GM19452 (cell line): ENCODE measurements around the gene MT1A.
"Not testable (repeated sequence)": the region's sequence is repeated elsewhere in the genome, so short reads cannot be mapped to it uniquely, and the experiment has no call there.

ENCODE experiments used
- ATAC-seq: cut with Tn5 transposase; IDR thresholded peaks from one replicate; pipeline ENCODE4 v1.9.1; 2021; ENCODE audit not compliant: unreplicated experiment

MT1A gene

GRCh38 chr16:56610017-56610608 is 28.4 kb upstream of the MT1A start:
- no peak for ATAC-seq

DNA sequence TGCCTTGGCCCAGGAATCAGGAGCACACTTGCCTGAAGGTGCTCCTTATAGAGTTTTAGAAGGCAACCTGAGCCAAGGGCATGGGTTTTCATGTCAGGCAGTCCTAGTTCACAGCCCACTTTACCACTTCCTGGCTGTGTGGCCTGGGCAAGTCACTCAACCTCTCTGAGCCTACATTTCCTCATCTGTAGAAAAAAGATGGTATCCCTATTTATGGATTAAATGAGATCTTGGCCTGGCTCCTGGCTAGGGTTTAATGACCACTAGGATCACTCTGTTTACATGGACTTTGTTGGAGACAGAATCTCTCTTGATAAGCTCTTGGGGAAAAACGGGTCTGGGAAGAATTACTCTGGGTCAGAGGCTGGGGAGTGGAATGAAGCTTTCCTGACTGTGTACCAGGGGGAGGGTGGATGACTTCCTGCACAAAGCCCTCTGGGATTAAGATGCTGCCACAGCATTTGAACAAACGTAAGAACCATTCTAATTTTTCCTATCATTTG is 27.8 kb upstream of the MT1A start:
- ATAC-seq, result no peak

- no peak for ATAC-seq
These were observed 27.1 kb upstream of the MT1A start for GRCh38 chr16:56611281-56611833.

DNA sequence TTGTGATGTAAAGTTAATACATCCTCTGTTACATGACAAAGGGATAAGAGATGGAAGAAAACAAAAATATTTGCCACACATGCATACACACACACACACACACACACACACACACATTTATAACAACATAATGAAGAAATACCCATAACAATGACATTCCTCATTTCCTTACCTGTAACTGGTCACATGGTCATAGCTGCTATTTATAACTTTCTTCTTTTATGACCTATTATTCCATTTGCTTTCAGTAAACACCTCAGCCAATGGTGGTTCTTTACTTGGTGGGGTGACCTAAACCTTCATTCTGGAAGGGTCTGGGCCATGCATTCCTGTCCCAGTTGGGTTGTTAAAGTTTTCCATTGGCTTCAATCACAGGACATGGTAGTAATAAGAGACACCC is 24.8 kb upstream of the MT1A start:
- no peak for ATAC-seq

DNA sequence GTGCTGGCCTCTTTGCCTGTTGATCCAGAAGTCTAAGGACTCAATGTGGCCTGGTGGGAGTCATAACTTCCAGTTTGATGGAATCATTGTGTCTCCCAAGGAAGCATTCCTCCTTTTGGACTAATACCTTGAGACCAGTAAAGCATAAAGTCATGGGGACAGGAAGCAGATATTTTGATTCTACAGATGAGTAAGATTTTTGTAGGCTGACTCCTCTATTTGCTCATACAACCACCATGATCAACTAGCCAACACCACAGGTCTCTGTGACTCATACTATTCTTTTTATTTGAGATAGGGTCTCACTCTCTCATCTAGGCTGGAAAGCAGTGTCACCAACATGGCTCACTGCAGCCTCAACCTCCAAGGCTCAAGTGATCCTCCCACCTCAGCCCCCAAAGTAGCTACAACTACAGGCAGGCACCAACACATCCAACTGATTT is 23.9 kb upstream of the MT1A start:
- ATAC-seq, result no peak

DNA sequence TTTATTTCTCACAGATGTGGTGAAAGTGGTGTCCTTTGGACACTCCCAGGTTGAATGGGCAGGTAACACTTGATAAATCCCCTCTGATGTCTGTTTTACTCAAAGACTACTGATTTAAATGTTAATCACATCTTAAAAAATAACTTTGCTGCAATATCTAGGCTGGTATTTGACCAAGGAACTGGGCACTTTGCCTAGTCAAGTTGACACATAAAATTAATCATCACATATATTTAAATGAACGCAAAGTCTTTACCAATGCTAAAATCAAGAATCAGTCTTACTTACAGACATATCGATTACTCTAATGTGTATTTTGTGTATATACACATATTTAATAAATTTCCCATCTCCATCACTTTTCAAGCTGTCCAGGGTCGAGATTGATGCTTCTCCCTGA is 23.1 kb upstream of the MT1A start:
- ATAC-seq, result no peak

GRCh38 chr16:56616608-56617211 is 21.8 kb upstream of the MT1A start:
- no peak for ATAC-seq

GRCh38 chr16:56617212-56618085 is 21.0 kb upstream of the MT1A start:
- ATAC-seq, result no peak

GRCh38 chr16:56618138-56618537 is 20.3 kb upstream of the MT1A start:
- no peak for ATAC-seq

DNA sequence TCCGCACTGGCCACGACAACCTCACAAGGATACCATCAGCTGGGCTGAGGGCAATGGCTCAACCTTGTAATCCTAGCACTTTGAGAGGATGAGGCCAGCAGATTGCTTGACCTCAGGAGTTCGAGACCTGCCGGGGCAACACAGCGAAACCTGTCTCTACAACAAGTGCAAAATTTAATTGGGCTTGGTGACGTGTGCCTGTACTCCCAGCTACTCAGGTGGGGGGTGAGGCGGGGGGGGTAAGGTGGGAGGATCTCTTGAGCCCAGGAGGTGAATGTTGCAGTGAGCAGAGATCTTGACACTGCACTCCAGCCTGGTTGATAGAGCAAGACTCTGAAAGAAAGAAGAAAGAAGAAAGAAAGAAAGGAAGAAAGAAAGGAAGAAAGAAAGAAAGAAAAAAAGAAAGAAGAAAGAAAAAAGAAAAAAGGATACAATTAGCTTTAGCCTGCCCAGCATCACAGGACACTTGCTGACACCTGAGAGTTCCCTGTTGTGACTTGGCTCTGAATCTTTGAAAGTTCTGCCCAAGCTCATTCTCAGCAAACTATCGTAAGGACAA is 18.0 kb upstream of the MT1A start:
- no peak for ATAC-seq

DNA sequence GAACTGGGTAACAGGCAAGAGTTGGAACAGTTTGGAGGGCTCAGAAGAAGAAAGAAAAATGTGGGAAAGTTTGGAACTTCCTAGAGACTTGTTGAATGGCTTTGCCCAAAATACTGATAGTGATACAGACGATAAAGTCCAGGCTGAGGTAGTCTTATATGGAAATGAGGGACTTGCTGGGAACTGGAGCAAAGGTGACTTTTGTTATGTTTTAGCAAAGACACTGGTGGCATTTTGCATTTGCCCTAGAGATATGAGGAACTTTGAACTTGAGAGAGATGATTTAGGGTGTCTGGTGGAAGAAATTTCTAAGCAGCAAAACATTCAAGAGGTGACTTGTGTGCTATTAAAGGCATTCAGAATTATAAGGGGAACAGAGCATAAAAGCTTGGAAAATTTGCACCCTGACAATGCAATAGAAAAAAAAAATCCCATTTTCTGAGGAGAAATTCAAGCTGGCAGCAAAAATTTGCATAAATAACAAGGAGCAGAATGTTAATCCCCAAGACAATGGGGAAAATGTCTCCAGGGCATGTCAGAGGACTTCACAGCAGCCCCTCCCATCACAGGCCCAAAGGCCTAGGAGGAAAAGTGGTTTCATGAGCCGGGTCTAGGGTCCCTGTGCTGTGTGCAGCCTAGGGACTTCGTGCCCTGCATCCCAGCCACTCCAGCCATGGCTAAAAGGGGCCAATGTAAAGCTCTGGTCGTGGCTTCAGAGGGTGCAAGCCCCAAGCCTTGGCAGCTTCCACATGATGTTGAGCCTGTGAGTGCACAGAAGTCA is 16.6 kb upstream of the MT1A start:
- not testable (repeated sequence) for ATAC-seq

- ATAC-seq, result not testable (repeated sequence)
These were observed 15.3 kb upstream of the MT1A start for GRCh38 chr16:56623184-56623583.

DNA sequence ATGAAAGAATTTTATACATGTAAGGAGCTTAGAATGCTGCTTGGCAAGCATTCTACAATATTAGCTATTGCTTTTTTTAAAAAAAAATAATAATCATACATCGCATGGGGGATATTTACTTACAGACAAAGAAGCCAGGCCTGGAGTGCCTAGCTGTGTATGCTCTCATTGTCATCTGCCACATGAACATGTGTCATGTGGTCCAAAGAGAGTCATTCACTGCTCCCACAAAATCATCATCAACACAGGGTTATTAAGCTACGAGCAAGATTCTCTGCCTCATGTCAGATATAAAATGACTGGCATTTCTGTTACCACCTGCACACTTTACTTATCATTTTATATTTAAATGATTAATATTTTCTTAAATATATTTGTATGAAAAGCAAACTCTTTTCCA is 14.8 kb upstream of the MT1A start:
- ATAC-seq, result no peak

- no peak for ATAC-seq
These were observed 13.1 kb upstream of the MT1A start, which contains the start of gene MT1E for GRCh38 chr16:56625140-56625942. MT1E (plus strand) TSS chr16:56625781; CDS start chr16:56625852, 71 bp downstream.

GRCh38 chr16:56625943-56626654 is 12.4 kb upstream of the MT1A start:
- no peak for ATAC-seq

DNA sequence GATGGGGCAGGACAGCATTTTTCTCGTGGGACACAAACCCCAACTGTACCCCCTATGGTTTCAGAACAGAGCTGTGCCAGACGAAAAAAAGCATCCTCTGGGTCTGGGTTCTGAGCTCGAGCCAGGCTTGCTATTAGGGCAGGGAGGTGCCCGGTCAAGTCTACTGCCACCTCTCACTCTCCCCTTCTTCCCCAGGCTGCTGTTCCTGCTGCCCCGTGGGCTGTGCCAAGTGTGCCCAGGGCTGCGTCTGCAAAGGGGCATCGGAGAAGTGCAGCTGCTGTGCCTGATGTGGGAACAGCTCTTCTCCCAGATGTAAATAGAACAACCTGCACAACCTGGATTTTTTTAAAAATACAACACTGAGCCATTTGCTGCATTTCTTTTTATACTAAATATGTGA is 11.8 kb upstream of the MT1A start:
- no peak for ATAC-seq

DNA sequence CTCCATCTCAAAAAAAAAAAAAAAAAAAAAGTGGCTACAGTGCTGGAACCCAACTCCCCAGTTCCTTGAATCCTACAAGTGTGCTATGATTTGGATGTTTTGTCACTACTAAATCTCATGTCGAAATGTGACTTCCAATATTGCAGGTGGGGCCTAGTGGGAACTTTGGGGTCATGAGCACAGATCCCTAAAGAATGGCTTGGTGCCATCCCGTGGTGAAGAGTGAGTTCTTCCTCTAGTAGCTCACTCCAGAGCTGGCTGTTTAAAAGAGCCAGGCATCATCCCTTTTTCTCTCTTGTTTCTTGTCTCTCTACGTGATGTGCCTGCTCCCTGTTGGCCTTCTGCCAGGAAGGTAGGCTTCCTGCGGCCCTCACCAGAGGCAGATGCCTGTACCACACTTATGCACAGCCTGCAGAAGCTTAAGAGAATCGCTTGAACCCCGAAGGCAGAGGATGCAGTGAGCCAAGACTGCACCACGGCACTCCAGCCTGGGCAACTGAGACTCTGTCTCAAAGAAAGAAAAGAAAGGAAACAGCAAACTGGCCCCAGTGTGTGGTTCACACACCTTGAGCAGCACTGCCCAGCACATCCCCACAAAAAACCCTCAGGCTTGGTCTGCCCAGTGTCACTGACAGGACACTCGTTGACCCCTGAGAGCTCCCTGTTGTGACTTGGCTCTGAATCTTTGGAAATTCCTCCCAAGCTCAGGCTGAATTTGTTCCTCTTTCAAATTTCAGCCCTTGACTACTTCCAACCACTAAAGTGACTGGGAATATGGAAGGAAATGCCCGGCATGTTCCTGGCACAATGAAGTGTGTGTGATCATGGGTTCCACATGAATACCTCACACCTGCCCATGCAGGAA is 9.7 kb upstream of the MT1A start:
- no peak for ATAC-seq

DNA sequence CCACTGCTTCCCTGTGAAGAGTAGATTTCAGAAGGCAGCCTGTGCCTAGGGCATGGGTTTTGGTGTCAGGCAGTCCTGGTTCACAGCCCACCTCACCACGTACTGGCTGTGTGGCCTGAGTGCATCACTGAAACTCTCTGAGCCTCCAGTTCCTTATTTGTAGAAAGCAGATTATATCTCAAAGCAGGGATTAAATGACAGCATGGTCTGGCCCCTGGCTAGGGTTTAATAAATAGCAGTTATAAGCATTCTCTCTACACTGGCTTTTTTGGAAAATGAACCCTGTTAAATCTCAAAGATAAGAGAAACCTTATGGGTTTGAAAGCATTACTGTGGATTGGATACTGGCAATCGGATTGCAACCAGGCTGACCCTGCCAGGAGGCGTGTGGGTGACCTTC is 8.9 kb upstream of the MT1A start:
- no peak for ATAC-seq
